ENCODE measurements around the gene SLC30A7. TPM values are rescaled to one million over a fixed set of nuclear protein-coding genes. Genes with fewer than 3 reads are reported as not detected.

The SLC30A7 gene
- total RNA-seq, 1 experiment from 2014 or later, result 20.7 TPM

GRCh38 chr1:100976936-100977335 is 81.0 kb downstream of the SLC30A7 start:
- CTCF ChIA-PET, result no interaction called here
- TF ChIP-seq ZNF512 (CRISPR knock-in tag; IDR thresholded peaks at IDR 0.05; ENCODE audit: borderline replicate concordance) (no peak), ZNF416 (CRISPR knock-in tag; IDR thresholded peaks at IDR 0.05) (no peak), E2F1 (CRISPR knock-in tag; IDR thresholded peaks at IDR 0.05) (no peak), SP1 (CRISPR knock-in tag; conservative IDR thresholded peaks at IDR 0.05) (no peak), NFATC4 (CRISPR knock-in tag; IDR thresholded peaks at IDR 0.05) (no peak), ZNF232 (CRISPR knock-in tag; IDR thresholded peaks at IDR 0.05) (no peak), AFF4 (CRISPR knock-in tag; IDR thresholded peaks at IDR 0.05; ENCODE audit: borderline replicate concordance) (no peak), ZNF396 (CRISPR knock-in tag; IDR thresholded peaks at IDR 0.05; ENCODE audit: borderline replicate concordance) (no peak), CREM (CRISPR knock-in tag; IDR thresholded peaks at IDR 0.05) (no peak), ATF6 (CRISPR knock-in tag; IDR thresholded peaks at IDR 0.05) (no peak), ZNF263 (CRISPR knock-in tag; IDR thresholded peaks at IDR 0.05; ENCODE audit: low read depth) (no peak), PREB (CRISPR knock-in tag; IDR thresholded peaks at IDR 0.05; ENCODE audit: borderline replicate concordance) (no peak), FOXP4 (CRISPR knock-in tag; IDR thresholded peaks at IDR 0.05) (no peak), MLX (CRISPR knock-in tag; IDR thresholded peaks at IDR 0.05) (no peak), NR1H2 (CRISPR knock-in tag; IDR thresholded peaks at IDR 0.05) (no peak), TEAD4 (CRISPR knock-in tag; IDR thresholded peaks at IDR 0.05) (no peak), ZNF671 (CRISPR knock-in tag; IDR thresholded peaks at IDR 0.05) (no peak), RELA (CRISPR knock-in tag; IDR thresholded peaks at IDR 0.05; ENCODE audit: borderline replicate concordance) (no peak)
- Mint-ChIP-seq H3K4me3 (no peak overlapping the region), H3K27ac (peak overlapping the region; percentile 39; the same call in 1 of the 2 replicates), H3K36me3 (peaks cover 21% of the 10 kb centered on the region), H3K4me1 (peaks cover 20% of the 10 kb centered on the region), H3K27me3 (ENCODE audit: low read depth) (no peaks in the 10 kb centered on the region), H3K9me3 (no peaks in the 10 kb centered on the region)
- ATAC-seq (no peak), DNase-seq (ENCODE audit: low spot score) (no peak)
- POLR2A ChIA-PET, result no interaction called here
